GM21367 (cell line): ENCODE results near the gene IL31RA.

Experiments
- ATAC-seq: cut with Tn5 transposase; IDR thresholded peaks from one replicate; pipeline ENCODE4 v1.9.1; 2021; ENCODE audit not compliant: unreplicated experiment

The IL31RA gene

GRCh38 chr5:55900068-55900467, 48.9 kb downstream of the IL31RA start:
- ATAC-seq = no peak

GRCh38 chr5:55900776-55901175, 49.6 kb downstream of the IL31RA start:
- ATAC-seq = no peak

- ATAC-seq = no peak
These were observed 51.5 kb downstream of the IL31RA start for GRCh38 chr5:55902696-55903095.

- ATAC-seq = peak; percentile 77
These were observed 52.1 kb downstream of the IL31RA start for GRCh38 chr5:55903121-55903701.

GRCh38 chr5:55904152-55904551, 53.0 kb downstream of the IL31RA start:
- ATAC-seq = no peak

- no peak for ATAC-seq
These were observed 54.1 kb downstream of the IL31RA start for GRCh38 chr5:55905251-55905650.

GRCh38 chr5:55907927-55908326, 56.8 kb downstream of the IL31RA start:
- no peak for ATAC-seq

- no peak for ATAC-seq
These were observed 57.6 kb downstream of the IL31RA start for GRCh38 chr5:55908804-55909203.

- no peak for ATAC-seq
These were observed 60.9 kb downstream of the IL31RA start for GRCh38 chr5:55911784-55912653.

GRCh38 chr5:55913466-55914413, 62.6 kb downstream of the IL31RA start:
- peak; percentile 85 for ATAC-seq

GRCh38 chr5:55914971-55915370, 63.8 kb downstream of the IL31RA start:
- ATAC-seq = no peak

GRCh38 chr5:55915783-55916182, 64.6 kb downstream of the IL31RA start:
- no peak for ATAC-seq

GRCh38 chr5:55916986-55917385, 65.8 kb downstream of the IL31RA start:
- no peak for ATAC-seq

GRCh38 chr5:55917402-55918086, 66.4 kb downstream of the IL31RA start:
- no peak for ATAC-seq

- ATAC-seq = no peak
These were observed 67.2 kb downstream of the IL31RA start for GRCh38 chr5:55918087-55919035.

- no peak for ATAC-seq
These were observed 68.5 kb downstream of the IL31RA start for GRCh38 chr5:55919625-55920024.

- no peak for ATAC-seq
These were observed 69.6 kb downstream of the IL31RA start for GRCh38 chr5:55920784-55921183.

GRCh38 chr5:55921617-55922016, 70.5 kb downstream of the IL31RA start:
- no peak for ATAC-seq

GRCh38 chr5:55923177-55923771, 72.1 kb downstream of the IL31RA start:
- no peak for ATAC-seq
